Testis (tissue), 3 donors: ENCODE measurements around the gene OR10H4. TPM values are rescaled to one million over a fixed set of nuclear protein-coding genes. Genes with fewer than 3 reads are reported as not detected.
"Not testable (repeated sequence)": the region's sequence is repeated elsewhere in the genome, so short reads cannot be mapped to it uniquely, and the experiment has no call there.

Experiments
- DNase-seq: peaks from one replicate; pipeline ENCODE4 v3.0.0-alpha.2; 2019
- H3K27ac ChIP-seq, 2 donors: fragments of 200-600 bp; sonication (generic); one replicate each; pipeline ENCODE4 v1.5.1; 2019
- H3K27me3 ChIP-seq: fragments of 200-600 bp; sonication (generic); one replicate; pipeline ENCODE4 v1.5.1; 2019
- H3K36me3 ChIP-seq: fragments of 200-600 bp; sonication (generic); one replicate; pipeline ENCODE4 v1.5.1; 2017; ENCODE audit warnings: low read depth; ENCODE audit errors: missing control alignments
- H3K4me1 ChIP-seq: fragments of 200-600 bp; sonication (generic); one replicate; pipeline ENCODE4 v1.5.1; 2019
- H3K4me3 ChIP-seq, 2 donors: fragments of 200-600 bp; sonication (generic); one replicate each; pipeline ENCODE4 v1.5.1; 2017 to 2019
- H3K9me3 ChIP-seq: fragments of 200-600 bp; sonication (generic); one replicate; pipeline ENCODE4 v1.5.1; 2017
- POLR2A ChIP-seq: fragments of 450-650 bp; IDR thresholded peaks from one replicate; pipeline ENCODE4 v1.6.1; 2017; ENCODE audit warnings: antibody characterized with exemption, mild to moderate bottlenecking, moderate library complexity
- WGBS, 2 donors: methylation state at CpG; one replicate each; pipeline ENCODE4 v1.1.5; 2018; 5-methylcytosine and 5-hydroxymethylcytosine counted together
- intact Hi-C: fragments of 100-400 bp; cut with DNase I; formaldehyde crosslinking; loops from one replicate; pipeline ENCODE4 v1.15.1; 2023; ENCODE audit warnings: low total_unique reads
- polyA plus RNA-seq: library from polyadenylated mRNA; stranded (reverse); fragments of 350-450 nt; fragmentation: Illumina TruSeq; extraction: RNeasy Lipid Tissue Mini Kit (QIAGEN cat#74804); gene quantifications from one replicate; pipeline ENCODE4 v1.2.3, GENCODE V29; 2014; ENCODE audit warnings: low read depth, low replicate concordance; ENCODE audit not compliant: insufficient read depth
- total RNA-seq, 2 donors: library from RNA; depleted of rRNA; stranded (reverse); fragments of >200 nt; gene quantifications; one replicate each; pipeline ENCODE4 v1.2.3, GENCODE V29; 2016
- TF ChIP-seq, protein P1 (sequence below), 3 experiments: fragments of 450-650 bp in 2 of 3; fragments of 200-600 bp in 1 of 3; sonication (generic) in 1 of 3; IDR thresholded peaks; one replicate each; pipeline ENCODE4 v1.5.1; 2016 to 2019; ENCODE audit warnings: antibody characterized with exemption in 3 of 3, mild to moderate bottlenecking in 2 of 3, moderate library complexity in 1 of 3

Gene OR10H4
- total and polyA plus RNA-seq, 3 donors from 2014 or later: 0.31 TPM; not detected in 2

DNA sequence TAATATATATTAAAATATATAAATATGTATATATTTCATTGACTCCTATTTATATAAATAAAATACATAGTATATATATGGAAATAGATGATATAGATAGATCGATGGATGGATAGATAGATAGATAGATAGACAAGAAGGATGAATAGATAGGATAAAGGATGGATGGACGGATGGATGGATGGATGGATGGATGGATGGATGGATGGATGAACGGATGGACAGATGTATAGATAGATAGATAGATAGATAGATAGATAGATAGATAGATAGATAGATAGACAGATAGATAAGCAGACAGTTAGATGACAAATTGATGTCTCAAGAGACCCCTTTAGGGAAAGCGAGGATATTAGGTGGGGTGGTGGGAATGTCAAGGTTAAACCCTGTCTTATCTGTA, 29.6 kb upstream of the OR10H4 start:
- Histone ChIP-seq H3K27ac (no peak overlapping the region), H3K27me3 (no peaks in the 10 kb centered on the region), H3K9me3 (no peaks in the 10 kb centered on the region), H3K36me3 (no peaks in the 10 kb centered on the region), H3K4me1 (no peaks in the 10 kb centered on the region), H3K4me3 (no peak overlapping the region)
- DNase-seq: no peak
- WGBS, 2 donors: 66 to 87% methylated on average over 4 of the region's 4 CpGs
- no peak for TF ChIP-seq POLR2A
- TF ChIP-seq, protein P1, sequence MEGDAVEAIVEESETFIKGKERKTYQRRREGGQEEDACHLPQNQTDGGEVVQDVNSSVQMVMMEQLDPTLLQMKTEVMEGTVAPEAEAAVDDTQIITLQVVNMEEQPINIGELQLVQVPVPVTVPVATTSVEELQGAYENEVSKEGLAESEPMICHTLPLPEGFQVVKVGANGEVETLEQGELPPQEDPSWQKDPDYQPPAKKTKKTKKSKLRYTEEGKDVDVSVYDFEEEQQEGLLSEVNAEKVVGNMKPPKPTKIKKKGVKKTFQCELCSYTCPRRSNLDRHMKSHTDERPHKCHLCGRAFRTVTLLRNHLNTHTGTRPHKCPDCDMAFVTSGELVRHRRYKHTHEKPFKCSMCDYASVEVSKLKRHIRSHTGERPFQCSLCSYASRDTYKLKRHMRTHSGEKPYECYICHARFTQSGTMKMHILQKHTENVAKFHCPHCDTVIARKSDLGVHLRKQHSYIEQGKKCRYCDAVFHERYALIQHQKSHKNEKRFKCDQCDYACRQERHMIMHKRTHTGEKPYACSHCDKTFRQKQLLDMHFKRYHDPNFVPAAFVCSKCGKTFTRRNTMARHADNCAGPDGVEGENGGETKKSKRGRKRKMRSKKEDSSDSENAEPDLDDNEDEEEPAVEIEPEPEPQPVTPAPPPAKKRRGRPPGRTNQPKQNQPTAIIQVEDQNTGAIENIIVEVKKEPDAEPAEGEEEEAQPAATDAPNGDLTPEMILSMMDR (IDR thresholded peaks at IDR 0.05): no peak
- intact Hi-C loops: no loop called here

DNA sequence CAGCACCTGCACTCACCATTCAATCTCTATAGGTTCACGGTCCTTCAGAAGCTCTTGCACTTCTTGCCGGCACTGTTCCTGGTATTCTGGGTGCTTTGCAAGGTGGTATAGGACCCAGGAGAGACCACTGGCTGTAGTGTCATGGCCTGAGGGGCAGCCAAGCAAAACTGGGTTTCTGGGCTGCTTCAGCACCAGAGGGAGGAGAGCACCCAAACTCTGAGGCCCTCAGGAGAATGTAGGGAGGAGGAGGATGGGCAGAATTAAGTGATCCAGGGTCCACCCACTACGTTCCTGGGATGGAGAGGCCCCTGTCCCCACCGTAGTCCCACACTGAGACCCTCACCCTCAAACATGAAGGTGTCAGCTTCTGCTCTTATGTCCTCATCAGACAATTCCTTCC, 26.8 kb upstream of the OR10H4 start:
- no peak overlapping the region for H3K27ac ChIP-seq
- intact Hi-C loops: no loop called here
- no peaks in the 10 kb centered on the region for H3K36me3 ChIP-seq
- 68 to 75% methylated on average over 4 of the region's 4 CpGs for WGBS, 2 donors
- TF ChIP-seq, protein P1 (IDR thresholded peaks at IDR 0.05): no peak
- TF ChIP-seq POLR2A: no peak
- H3K4me1 ChIP-seq: no peaks in the 10 kb centered on the region
- H3K9me3 ChIP-seq: no peaks in the 10 kb centered on the region
- DNase-seq: no peak
- no peaks in the 10 kb centered on the region for H3K27me3 ChIP-seq
- no peak overlapping the region for H3K4me3 ChIP-seq

DNA sequence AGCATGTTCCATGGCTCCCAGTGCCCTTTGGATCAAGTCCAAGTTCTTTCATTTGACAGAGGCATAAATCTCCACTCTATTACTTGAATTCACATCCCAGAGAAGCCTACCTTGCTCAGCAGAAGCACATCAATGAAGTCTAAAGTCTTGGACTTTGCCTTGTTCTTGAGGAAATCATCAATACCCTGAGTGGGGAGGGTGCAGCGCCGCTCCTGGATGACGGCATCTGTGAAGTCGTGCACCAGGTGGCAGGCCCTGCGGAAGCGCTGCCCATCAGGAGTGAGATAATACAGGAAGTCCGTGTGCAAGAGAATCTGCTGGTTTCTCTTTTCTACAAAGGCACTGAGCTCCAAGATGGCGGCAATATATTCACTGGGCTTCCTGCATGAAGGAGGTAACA, 25.1 kb upstream of the OR10H4 start:
- H3K4me1 ChIP-seq: no peaks in the 10 kb centered on the region
- no peaks in the 10 kb centered on the region for H3K36me3 ChIP-seq
- intact Hi-C loops: no loop called here
- no peak for TF ChIP-seq POLR2A
- TF ChIP-seq, protein P1 (IDR thresholded peaks at IDR 0.05): no peak
- H3K9me3 ChIP-seq: no peaks in the 10 kb centered on the region
- H3K4me3 ChIP-seq: no peak overlapping the region
- no peak for DNase-seq
- H3K27me3 ChIP-seq: no peaks in the 10 kb centered on the region
- WGBS, 2 donors: 87 to 90% methylated on average over 6 to 8 of the region's 8 CpGs
- H3K27ac ChIP-seq: no peak overlapping the region

DNA sequence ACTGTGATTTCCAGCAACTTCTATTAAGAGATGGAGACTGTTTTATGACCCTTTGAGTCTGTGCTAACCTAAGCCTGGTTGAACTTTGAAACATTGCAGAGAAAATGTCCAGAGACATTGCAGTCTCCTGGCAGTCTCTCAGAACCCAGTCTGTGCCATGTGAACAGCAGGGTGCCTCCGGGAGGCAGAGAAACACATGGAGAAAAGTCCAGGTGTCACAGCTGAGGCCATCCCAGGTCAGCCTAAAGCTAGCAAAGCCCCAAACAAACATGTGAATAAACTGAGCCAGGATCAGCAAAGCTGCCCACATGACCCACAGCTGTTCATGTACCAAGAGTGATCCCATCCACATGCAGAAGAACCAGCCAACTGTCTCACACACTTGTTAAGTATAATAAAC, 22.3 kb upstream of the OR10H4 start:
- Histone ChIP-seq H3K36me3 (no peaks in the 10 kb centered on the region), H3K4me3 (no peak overlapping the region), H3K9me3 (no peaks in the 10 kb centered on the region), H3K27me3 (no peaks in the 10 kb centered on the region), H3K4me1 (no peaks in the 10 kb centered on the region), H3K27ac (no peak overlapping the region)
- intact Hi-C loops: no loop called here
- 70% methylated on average over 1 of the region's 1 CpG; no CpG with 5 or more reads in 1 of the 2 donors for WGBS, 2 donors
- DNase-seq: no peak
- TF ChIP-seq POLR2A: no peak
- TF ChIP-seq, protein P1 (IDR thresholded peaks at IDR 0.05): no peak

DNA sequence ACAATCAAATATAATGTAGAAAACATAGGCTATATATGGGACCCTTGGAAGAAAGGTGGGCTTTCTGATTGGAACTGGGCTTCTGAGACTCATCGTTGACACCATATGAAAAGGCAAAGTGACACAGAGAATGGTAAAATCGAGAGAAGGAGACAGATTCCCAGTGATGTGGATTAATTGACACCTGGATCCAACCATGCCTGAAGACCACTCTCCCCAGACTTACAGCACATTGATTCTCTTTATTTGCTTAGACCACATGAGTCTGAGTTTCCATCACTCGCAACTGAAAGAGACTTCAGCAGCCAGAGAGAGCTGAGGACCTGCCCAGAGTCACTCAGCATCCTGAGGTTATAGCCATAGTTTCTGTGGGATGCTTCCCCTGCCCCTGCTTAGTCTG, 20.5 kb upstream of the OR10H4 start:
- no peak for DNase-seq
- WGBS, 2 donors: 84 to 85% methylated on average over 3 of the region's 3 CpGs
- H3K36me3 ChIP-seq: no peaks in the 10 kb centered on the region
- H3K27ac ChIP-seq: no peak overlapping the region
- H3K27me3 ChIP-seq: no peaks in the 10 kb centered on the region
- intact Hi-C loops: no loop called here
- TF ChIP-seq, protein P1 (IDR thresholded peaks at IDR 0.05): no peak
- TF ChIP-seq POLR2A: no peak
- no peak overlapping the region for H3K4me3 ChIP-seq
- H3K4me1 ChIP-seq: no peaks in the 10 kb centered on the region
- H3K9me3 ChIP-seq: no peaks in the 10 kb centered on the region

DNA sequence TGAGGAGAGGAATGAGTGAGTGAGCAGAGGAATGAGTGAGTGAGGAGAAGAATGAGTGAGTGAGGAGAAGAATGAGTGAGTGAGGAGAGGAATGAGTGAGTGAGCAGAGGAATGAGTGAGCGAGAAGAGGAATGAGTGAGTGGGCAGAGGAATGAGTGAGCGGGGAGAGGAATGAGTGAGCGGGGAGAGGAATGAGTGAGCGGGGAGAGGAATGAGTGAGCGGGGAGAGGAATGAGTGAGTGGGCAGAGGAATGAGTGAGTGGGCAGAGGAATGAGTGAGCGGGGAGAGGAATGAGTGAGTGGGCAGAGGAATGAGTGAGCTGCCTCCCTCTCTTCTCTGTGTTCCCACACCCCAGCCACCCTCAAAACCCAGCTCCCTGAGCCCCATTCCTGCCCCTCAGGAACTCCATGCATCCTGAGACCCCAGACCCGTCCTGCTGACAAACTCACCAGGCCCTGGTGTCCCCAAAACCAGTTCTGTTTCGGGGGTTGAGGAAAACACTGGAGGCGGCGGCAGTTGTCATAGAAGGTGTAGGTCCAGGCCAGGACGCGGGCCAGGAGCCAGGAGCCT, 15.0 kb upstream of the OR10H4 start:
- H3K4me3 ChIP-seq: not testable (repeated sequence)

More for the DNA sequence above, 15.0 kb upstream of the OR10H4 start:
- 16 to 86% methylated on average over 8 to 12 of the region's 12 CpGs for WGBS, 2 donors
- H3K36me3 ChIP-seq, H3K27me3 ChIP-seq, H3K4me1 ChIP-seq, H3K9me3 ChIP-seq, DNase-seq, intact Hi-C loops, H3K27ac ChIP-seq: not testable (repeated sequence)
